HepG2 (cell line): Measurements from ENCODE around the gene FOSB. TPM values are rescaled to one million over a fixed set of nuclear protein-coding genes. Genes with fewer than 3 reads are reported as not detected.

Experiments
- ELF3 ChIP-seq: IDR thresholded peaks from 2 replicates; pipeline ENCODE4 v1.6.1; 2016; ENCODE audit warnings: missing genetic modification reagents, missing compliant biosample characterization
- ETV5 ChIP-seq: IDR thresholded peaks from 2 replicates; pipeline ENCODE4 v1.6.1; 2018; ENCODE audit warnings: missing biosample characterization, missing genetic modification reagents, inconsistent platforms, borderline replicate concordance
- HES4 ChIP-seq: sonication (generic); formaldehyde crosslinking; IDR thresholded peaks from 2 replicates; pipeline ENCODE4 v1.9.0; 2021; ENCODE audit warnings: mild to moderate bottlenecking, missing genetic modification reagents, borderline replicate concordance
- HMGXB4 ChIP-seq, 2 experiments: sonication (generic) in 1 of 2; formaldehyde crosslinking in 1 of 2; IDR thresholded peaks; 2 replicates each; pipeline versions ENCODE4 v1.4.0 to v1.6.1; 2018 to 2020; ENCODE audit warnings: missing genetic modification reagents in 2 of 2, borderline replicate concordance in 1 of 2, low read depth in 1 of 2, mild to moderate bottlenecking in 1 of 2, missing biosample characterization in 1 of 2
- HNRNPK ChIP-seq: fragments of 200-400 bp; formaldehyde crosslinking; IDR thresholded peaks from 2 replicates; pipeline ENCODE4 v1.6.1; 2018; ENCODE audit warnings: low read length, low read depth, moderate library complexity, mild to moderate bottlenecking; ENCODE audit not compliant: poor library complexity, severe bottlenecking
- NFATC3 ChIP-seq: sonication (generic); formaldehyde crosslinking; IDR thresholded peaks from 2 replicates; pipeline ENCODE4 v1.5.1; 2020; ENCODE audit warnings: mild to moderate bottlenecking, missing genetic modification reagents
- NKX3-1 ChIP-seq: sonication (generic); formaldehyde crosslinking; IDR thresholded peaks from 2 replicates; pipeline ENCODE4 v1.5.0; 2020; ENCODE audit warnings: missing genetic modification reagents
- RFX5 ChIP-seq: IDR thresholded peaks from 2 replicates; pipeline ENCODE4 v1.6.1; 2011; ENCODE audit warnings: low read depth, low read length, improper control_type of control experiment
- SALL1 ChIP-seq: sonication (generic); formaldehyde crosslinking; IDR thresholded peaks from 2 replicates; pipeline ENCODE4 v1.8.0; 2022; ENCODE audit warnings: mild to moderate bottlenecking, missing genetic modification reagents
- SAP130 ChIP-seq: IDR thresholded peaks from 2 replicates; pipeline ENCODE4 v1.6.1; 2016; ENCODE audit warnings: low read depth
- SP5 ChIP-seq: IDR thresholded peaks from 2 replicates; pipeline ENCODE4 v1.6.1; 2016; ENCODE audit warnings: low read depth, borderline replicate concordance
- ZNF101 ChIP-seq: sonication (generic); formaldehyde crosslinking; IDR thresholded peaks from 2 replicates; pipeline ENCODE4 v1.4.0; 2020; ENCODE audit warnings: mild to moderate bottlenecking, low read depth, missing genetic modification reagents, borderline replicate concordance
- ZNF318 ChIP-seq: sonication (generic); formaldehyde crosslinking; IDR thresholded peaks from 2 replicates; pipeline ENCODE4 v1.4.0; 2020; ENCODE audit warnings: mild to moderate bottlenecking, missing genetic modification reagents
- ZNF563 ChIP-seq: sonication (generic); formaldehyde crosslinking; IDR thresholded peaks from 2 replicates; pipeline ENCODE4 v1.8.0; 2022; ENCODE audit warnings: mild to moderate bottlenecking, moderate library complexity, missing genetic modification reagents
- ZNF766 ChIP-seq: sonication (generic); formaldehyde crosslinking; IDR thresholded peaks from 2 replicates; pipeline ENCODE4 v1.5.0; 2020; ENCODE audit warnings: missing genetic modification reagents, borderline replicate concordance
- polyA plus RNA-seq, 8 experiments: library from polyadenylated mRNA; depleted of rRNA in 3 of 8; stranded (reverse) in 7 of 8; unstranded in 1 of 8; fragments of >200 nt; fragmentation: Illumina TruSeq in 4 of 8; extraction: Trizol in 4 of 8; gene quantifications; 2 replicates each; pipeline versions ENCODE4 v1.2.1 to v1.2.3, GENCODE V29; 2011 to 2016; ENCODE audit warnings: low read depth in 4 of 8, missing spikeins in 1 of 8, mixed read lengths in 1 of 8; ENCODE audit not compliant: insufficient read depth in 1 of 8
- total RNA-seq, 5 experiments: library from RNA; depleted of rRNA; stranded (reverse); fragments of >200 nt; fragmentation: Illumina TruSeq; extraction: Trizol; gene quantifications; 2 replicates each; pipeline ENCODE4 v1.2.3, GENCODE V29; 2016; ENCODE audit warnings: low read depth in 1 of 5
- TF ChIP-seq, protein P1 (sequence below): sonication (generic); formaldehyde crosslinking; IDR thresholded peaks from 2 replicates; pipeline ENCODE4 v1.4.0; 2020; ENCODE audit warnings: missing genetic modification reagents

Gene FOSB
- total and polyA plus RNA-seq, 2 of the 13 experiments (the other 11 are each of a cell fraction or from before 2014, with no cell fraction given), result 2.8 to 6.0 TPM

DNA sequence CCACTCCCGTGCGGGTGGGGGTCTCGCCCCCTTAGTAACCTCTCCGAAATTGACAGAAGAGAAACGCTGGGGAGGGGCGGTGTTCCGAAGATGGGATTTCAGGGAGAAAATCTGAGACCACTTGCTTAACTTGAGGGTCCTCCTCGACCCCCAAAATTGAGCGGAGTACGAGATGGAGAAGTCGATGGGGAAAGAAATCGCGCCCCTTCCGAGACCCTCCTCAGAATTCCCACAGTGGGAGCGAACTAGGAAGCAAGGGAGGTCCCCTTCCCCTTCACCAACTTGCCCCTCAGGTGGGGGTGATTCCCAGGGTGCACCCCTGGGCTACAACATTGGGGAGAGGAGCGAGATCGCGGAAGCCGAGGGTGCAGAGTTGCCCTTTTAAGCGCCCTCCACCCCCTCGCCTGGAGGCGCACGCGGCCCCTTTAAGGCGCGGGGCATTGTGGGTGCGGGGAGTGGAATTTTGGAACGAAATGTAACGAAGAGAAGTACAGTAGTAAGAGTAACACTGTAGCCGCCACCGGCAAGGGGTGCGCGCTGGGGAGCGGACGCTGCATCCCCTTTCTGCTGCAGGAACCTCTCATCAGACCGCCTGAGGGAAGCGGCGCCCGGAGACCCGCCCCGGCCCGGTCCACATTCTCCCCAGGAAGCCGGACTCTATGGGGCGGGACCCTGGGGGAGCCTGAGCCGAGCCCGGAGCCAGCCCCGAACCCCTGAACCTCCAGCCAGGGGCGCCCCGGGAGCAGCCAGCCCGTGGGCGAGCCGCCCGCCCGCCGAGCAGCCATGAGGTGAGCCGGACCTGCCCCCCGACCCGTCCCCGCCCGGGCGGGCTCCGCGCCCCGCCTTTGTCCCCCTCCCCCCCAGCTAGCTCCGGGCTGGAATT is 39.4 kb downstream of the FOSB start, which contains the start of gene VASP (continued):
- TF ChIP-seq ZNF318 (0 out of 2 replicates have a peak, but pooled peaks have one; percentile 24), SAP130 (CRISPR knock-in tag) (peak; percentile 71; the same call in 1 of the 2 replicates), ZNF101 (CRISPR knock-in tag) (no peak), HNRNPK (no peak), NFATC3 (CRISPR knock-in tag) (no peak), ZNF563 (CRISPR knock-in tag) (no peak; the same call in 1 of the 2 replicates), HES4 (CRISPR knock-in tag) (no peak), HMGXB4 (CRISPR knock-in tag; IDR thresholded peaks at IDR 0.05; ENCODE audit: borderline replicate concordance in 1 of 2, low read depth in 1 of 2) (peak; percentile 76 to 84; a peak in 3 of 4 replicates), SP5 (CRISPR knock-in tag) (no peak; the same call in 1 of the 2 replicates), NKX3-1 (0 out of 2 replicates have a peak, but pooled peaks have one; percentile 43), RFX5 (no peak), ZNF766 (CRISPR knock-in tag) (0 out of 2 replicates have a peak, but pooled peaks have one; percentile 71), ELF3 (CRISPR knock-in tag) (no peak; the same call in 1 of the 2 replicates), SALL1 (CRISPR knock-in tag) (peak; percentile 62), ETV5 (peak; percentile 41; the same call in 1 of the 2 replicates)
- TF ChIP-seq, protein P1, sequence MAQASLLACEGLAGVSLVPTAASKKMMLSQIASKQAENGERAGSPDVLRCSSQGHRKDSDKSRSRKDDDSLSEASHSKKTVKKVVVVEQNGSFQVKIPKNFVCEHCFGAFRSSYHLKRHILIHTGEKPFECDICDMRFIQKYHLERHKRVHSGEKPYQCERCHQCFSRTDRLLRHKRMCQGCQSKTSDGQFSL, result peak; percentile 72
